Stimulated activated CD8-positive, alpha-beta memory T cell treated with anti-CD3 and anti-CD28 coated beads, Interleukin-4, amount 100 ng/mL, for 48 hours (primary cell): ENCODE measurements around the gene TRPC6.
"Not testable (repeated sequence)": the region's sequence is repeated elsewhere in the genome, so short reads cannot be mapped to it uniquely, and the experiment has no call there.

ENCODE experiments used
- DNase-seq: peaks from one replicate; pipeline ENCODE4 v3.0.0-alpha.2; 2020

The TRPC6 gene

GRCh38 chr11:101516546-101516945 is 67.3 kb downstream of the TRPC6 start:
- DNase-seq: no peak

GRCh38 chr11:101511065-101511464 is 72.7 kb downstream of the TRPC6 start:
- DNase-seq: no peak

- DNase-seq: no peak
These were observed 73.2 kb downstream of the TRPC6 start for GRCh38 chr11:101510591-101510990.

DNA sequence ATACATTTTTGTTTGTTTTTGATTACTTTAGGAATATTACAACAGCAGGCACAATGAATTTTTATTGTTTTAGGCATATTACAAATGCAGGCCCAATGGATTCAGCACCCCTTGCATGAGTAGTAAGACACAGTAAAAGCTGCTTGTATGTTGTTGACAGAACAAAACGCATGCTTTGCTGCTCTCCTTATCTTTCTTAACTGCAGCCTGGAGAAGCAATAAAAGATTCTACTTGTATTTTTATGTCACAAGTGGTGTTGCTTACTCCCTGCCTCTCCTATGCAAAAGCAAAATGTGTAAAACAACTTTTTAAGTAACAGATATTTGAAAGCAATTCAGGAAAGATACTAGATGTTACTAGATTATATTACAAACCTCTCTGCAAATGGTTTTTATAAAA is 73.9 kb downstream of the TRPC6 start:
- no peak for DNase-seq

GRCh38 chr11:101508370-101508769 is 75.4 kb downstream of the TRPC6 start:
- no peak for DNase-seq

GRCh38 chr11:101498891-101499290 is 84.9 kb downstream of the TRPC6 start:
- DNase-seq: no peak

- no peak for DNase-seq
These were observed 86.5 kb downstream of the TRPC6 start for GRCh38 chr11:101497291-101497690.

GRCh38 chr11:101487775-101488174 is 96.0 kb downstream of the TRPC6 start:
- DNase-seq: no peak

- no peak for DNase-seq
These were observed 101.2 kb downstream of the TRPC6 start for GRCh38 chr11:101482556-101483124.

GRCh38 chr11:101478587-101479369 is 105.0 kb downstream of the TRPC6 start:
- DNase-seq: no peak

- DNase-seq: no peak
These were observed 105.9 kb downstream of the TRPC6 start for GRCh38 chr11:101477926-101478325.

- no peak for DNase-seq
These were observed 107.6 kb downstream of the TRPC6 start for GRCh38 chr11:101476191-101476590.

- no peak for DNase-seq
These were observed 108.1 kb downstream of the TRPC6 start for GRCh38 chr11:101475699-101476098.

DNA sequence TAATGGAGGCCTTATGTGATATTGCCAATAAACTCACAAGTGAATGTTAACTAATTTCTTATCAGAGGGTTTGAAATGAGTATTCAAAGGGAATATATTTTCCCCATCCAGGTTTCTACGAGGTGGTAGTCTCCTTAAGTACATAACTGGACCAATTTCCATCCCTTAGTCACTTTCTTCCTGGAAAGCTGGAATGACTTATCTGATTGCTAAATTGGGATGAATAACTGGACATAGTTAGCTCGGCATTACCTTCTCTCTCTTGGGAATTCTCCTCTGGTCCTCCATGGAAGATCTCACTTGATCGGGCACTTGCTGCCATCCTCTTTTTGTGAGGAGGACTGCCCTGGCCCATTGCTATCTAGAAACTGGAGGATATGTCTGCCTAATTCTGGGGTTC is 109.1 kb downstream of the TRPC6 start:
- DNase-seq: no peak

GRCh38 chr11:101470881-101471520 is 112.8 kb downstream of the TRPC6 start:
- DNase-seq: no peak

GRCh38 chr11:101470419-101470818 is 113.4 kb downstream of the TRPC6 start:
- DNase-seq: no peak

- DNase-seq: no peak
These were observed 117.5 kb downstream of the TRPC6 start for GRCh38 chr11:101466352-101466751.

DNA sequence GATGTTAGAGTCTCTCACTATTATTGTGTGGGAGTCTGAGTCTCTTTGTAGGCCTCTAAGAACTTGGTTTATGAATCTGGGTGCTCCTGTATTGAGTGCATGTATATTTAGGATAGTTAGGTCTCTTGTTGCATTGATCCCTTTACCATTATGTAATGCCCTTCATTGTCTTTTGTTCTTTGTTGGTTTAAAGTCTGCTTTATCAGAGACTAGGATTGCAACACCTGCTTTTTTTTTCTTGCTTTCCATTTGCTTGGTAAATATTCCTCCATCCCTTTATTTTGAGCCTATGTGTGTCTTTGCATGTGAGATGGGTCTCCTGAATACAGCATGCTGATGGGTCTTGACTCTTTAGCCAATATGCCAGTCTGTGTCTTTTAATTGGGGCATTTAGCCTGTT is 119.4 kb downstream of the TRPC6 start:
- DNase-seq: not testable (repeated sequence)

DNA sequence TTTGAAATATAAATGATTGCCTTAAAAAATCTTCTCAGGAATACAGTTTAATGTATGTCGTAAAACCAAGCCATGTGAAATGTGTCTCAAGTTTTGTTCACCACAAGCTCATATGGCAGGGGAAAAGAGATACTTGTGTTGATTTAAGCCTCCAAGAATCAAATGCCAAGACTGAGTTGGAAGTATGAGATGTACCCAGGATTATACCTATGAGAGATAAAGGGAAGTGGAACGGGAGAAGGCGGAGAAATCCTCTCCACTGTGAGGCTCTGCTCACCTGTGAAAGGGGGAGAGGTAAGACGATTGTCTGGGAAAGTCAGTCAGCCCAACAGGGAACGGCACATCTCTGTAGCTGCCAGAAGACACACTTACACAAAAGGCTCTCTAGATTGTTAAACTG is 124.8 kb downstream of the TRPC6 start:
- no peak for DNase-seq

DNA sequence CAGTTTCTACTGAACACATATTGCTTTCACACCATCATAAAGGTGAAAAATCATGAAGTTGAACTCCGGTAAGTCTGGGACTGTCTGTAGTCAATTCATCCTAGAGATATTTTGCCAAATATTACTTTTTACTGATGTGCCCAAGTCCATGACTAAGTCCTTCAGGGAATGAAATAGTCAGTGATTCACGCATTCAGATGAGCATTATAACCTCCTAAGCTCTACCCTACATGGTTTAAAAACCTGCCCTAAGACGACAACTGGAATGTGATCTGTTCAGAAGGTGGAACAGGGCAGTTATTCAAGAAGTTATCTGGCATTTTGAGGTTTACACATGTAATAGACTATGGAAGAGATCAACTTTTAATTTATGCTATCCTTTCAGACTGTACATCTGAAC is 125.6 kb downstream of the TRPC6 start:
- DNase-seq: no peak

GRCh38 chr11:101456812-101457211 is 127.0 kb downstream of the TRPC6 start:
- DNase-seq: no peak

GRCh38 chr11:101453682-101454081 is 130.1 kb downstream of the TRPC6 start:
- no peak for DNase-seq

GRCh38 chr11:101448881-101449442 is 134.8 kb downstream of the TRPC6 start:
- DNase-seq: no peak

DNA sequence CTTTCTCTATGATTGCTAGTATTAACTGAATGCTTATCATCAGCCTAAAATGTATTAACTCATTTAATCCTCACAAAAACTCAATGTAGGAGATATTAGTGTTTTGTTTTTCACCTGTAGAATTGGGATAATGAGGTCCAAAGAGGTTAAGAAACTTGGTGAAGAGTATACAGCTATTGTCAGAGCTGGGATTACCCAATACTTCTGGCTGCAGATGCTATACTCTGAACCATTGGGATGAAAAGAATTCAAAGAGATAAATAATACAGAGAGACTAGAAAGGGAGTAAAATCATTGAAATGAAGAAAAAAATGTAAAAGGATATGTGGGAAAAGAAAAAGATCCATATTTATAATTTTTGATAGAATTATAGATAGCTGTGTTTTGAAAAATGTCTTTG is 137.1 kb downstream of the TRPC6 start:
- no peak for DNase-seq
